ENCODE data around the gene TSPAN33. TPM values are rescaled to one million over a fixed set of nuclear protein-coding genes. Genes with fewer than 3 reads are reported as not detected.
A peak's percentile ranks its signal among the peaks of the same experiment; 100 is the strongest.

TSPAN33 gene
- total and polyA plus RNA-seq, 2 experiments from 2014 or later = 0.76 TPM; not detected in 1

GRCh38 chr7:129166745-129167144, 22.2 kb downstream of the TSPAN33 start:
- no peak overlapping the region for H3K4me2 ChIP-seq (ENCODE audit: unreplicated experiment)
- no peak for DNase-seq
- no peak for TF ChIP-seq EZH2phosphoT487 (IDR thresholded peaks at IDR 0.05; ENCODE audit: insufficient read depth, low read depth)
- TF ChIP-seq EZH2 (IDR thresholded peaks at IDR 0.05; ENCODE audit: insufficient read depth, poor library complexity, severe bottlenecking) = no peak
- no peak overlapping the region for H3K27ac ChIP-seq
- H3K4me1 ChIP-seq (ENCODE audit: insufficient read depth) = no peaks in the 10 kb centered on the region
- no peak overlapping the region for H3K9ac ChIP-seq
- H3K27me3 ChIP-seq (replicated peaks; ENCODE audit: insufficient read depth) = 0 out of 2 replicates have a peak, but pooled peaks cover 10% of the 10 kb centered on the region
- no peaks in the 10 kb centered on the region for H3K36me3 ChIP-seq (ENCODE audit: low read depth)
- no peaks in the 10 kb centered on the region for H4K20me1 ChIP-seq (ENCODE audit: insufficient read depth)
- in situ Hi-C loops (cut with MboI) = no loop called here
- H3K9me2 ChIP-seq (ENCODE audit: insufficient read depth) = no peaks in the 10 kb centered on the region
- no peak overlapping the region for H2AFZ ChIP-seq
- H3K9me3 ChIP-seq (ENCODE audit: low read depth) = no peaks in the 10 kb centered on the region
- H3F3A ChIP-seq (ENCODE audit: insufficient read depth) = no peaks in the 10 kb centered on the region
- H3K79me2 ChIP-seq (ENCODE audit: insufficient read depth) = no peaks in the 10 kb centered on the region
- no peak overlapping the region for H3K4me3 ChIP-seq
- 78 to 81% methylated on average over 4 of the region's 4 CpGs for WGBS, 2 experiments (ENCODE audit: low coverage in 1 of 2, low lambda C conversion rate in 2 of 2, missing lambda C conversion rate in 2 of 2)

- WGBS, 2 experiments (ENCODE audit: low coverage in 1 of 2, low lambda C conversion rate in 2 of 2, missing lambda C conversion rate in 2 of 2) = 80% methylated on average over 4 of the region's 4 CpGs
- Histone ChIP-seq H3K27ac (no peak overlapping the region), H2AFZ (no peak overlapping the region), H3K79me2 (ENCODE audit: insufficient read depth) (no peaks in the 10 kb centered on the region), H3K4me3 (no peak overlapping the region), H4K20me1 (ENCODE audit: insufficient read depth) (no peaks in the 10 kb centered on the region), H3K36me3 (ENCODE audit: low read depth) (no peaks in the 10 kb centered on the region), H3K4me2 (ENCODE audit: unreplicated experiment) (no peak overlapping the region), H3K9me2 (ENCODE audit: insufficient read depth) (no peaks in the 10 kb centered on the region), H3K9me3 (ENCODE audit: low read depth) (no peaks in the 10 kb centered on the region), H3F3A (ENCODE audit: insufficient read depth) (no peaks in the 10 kb centered on the region), H3K4me1 (ENCODE audit: insufficient read depth) (no peaks in the 10 kb centered on the region), H3K27me3 (replicated peaks; ENCODE audit: insufficient read depth) (0 out of 2 replicates have a peak, but pooled peaks cover 10% of the 10 kb centered on the region), H3K9ac (no peak overlapping the region)
- in situ Hi-C loops (cut with MboI) = no loop called here
- DNase-seq = no peak
- TF ChIP-seq EZH2 (IDR thresholded peaks at IDR 0.05; ENCODE audit: insufficient read depth, poor library complexity, severe bottlenecking) = no peak
- no peak for TF ChIP-seq EZH2phosphoT487 (IDR thresholded peaks at IDR 0.05; ENCODE audit: insufficient read depth, low read depth)
These were observed 23.3 kb downstream of the TSPAN33 start for GRCh38 chr7:129167817-129168216.

- in situ Hi-C loops (cut with MboI) = no loop called here
- TF ChIP-seq EZH2 (IDR thresholded peaks at IDR 0.05; ENCODE audit: insufficient read depth, poor library complexity, severe bottlenecking) (no peak), EZH2phosphoT487 (IDR thresholded peaks at IDR 0.05; ENCODE audit: insufficient read depth, low read depth) (no peak)
- H3K27me3 ChIP-seq (replicated peaks; ENCODE audit: insufficient read depth) = 0 out of 2 replicates have a peak, but pooled peaks cover 8% of the 10 kb centered on the region
- H3K79me2 ChIP-seq (ENCODE audit: insufficient read depth) = no peaks in the 10 kb centered on the region
- no peaks in the 10 kb centered on the region for H3K9me3 ChIP-seq (ENCODE audit: low read depth)
- no peak for DNase-seq
- H3K9ac ChIP-seq = no peak overlapping the region
- WGBS, 2 experiments (ENCODE audit: low coverage in 1 of 2, low lambda C conversion rate in 2 of 2, missing lambda C conversion rate in 2 of 2) = 47 to 52% methylated on average over 20 of the region's 20 CpGs
- H4K20me1 ChIP-seq (ENCODE audit: insufficient read depth) = no peaks in the 10 kb centered on the region
- H3K9me2 ChIP-seq (ENCODE audit: insufficient read depth) = no peaks in the 10 kb centered on the region
- H3K27ac ChIP-seq = no peak overlapping the region
- H3F3A ChIP-seq (ENCODE audit: insufficient read depth) = no peaks in the 10 kb centered on the region
- H3K4me1 ChIP-seq (ENCODE audit: insufficient read depth) = no peaks in the 10 kb centered on the region
- H3K4me3 ChIP-seq = peak overlapping the region; percentile 69
- H3K36me3 ChIP-seq (ENCODE audit: low read depth) = no peaks in the 10 kb centered on the region
- peak overlapping the region; percentile 85 for H2AFZ ChIP-seq
- peak overlapping the region; percentile 56 for H3K4me2 ChIP-seq (ENCODE audit: unreplicated experiment)
These were observed 23.9 kb downstream of the TSPAN33 start for GRCh38 chr7:129168231-129169021.

GRCh38 chr7:129169171-129169671, 24.7 kb downstream of the TSPAN33 start:
- Histone ChIP-seq H4K20me1 (ENCODE audit: insufficient read depth) (no peaks in the 10 kb centered on the region), H3K4me2 (ENCODE audit: unreplicated experiment) (peak overlapping the region; percentile 56), H3K9me2 (ENCODE audit: insufficient read depth) (no peaks in the 10 kb centered on the region), H3K36me3 (ENCODE audit: low read depth) (no peaks in the 10 kb centered on the region), H2AFZ (peak overlapping the region; percentile 85), H3F3A (ENCODE audit: insufficient read depth) (no peaks in the 10 kb centered on the region), H3K27me3 (replicated peaks; ENCODE audit: insufficient read depth) (0 out of 2 replicates have a peak, but pooled peaks cover 6% of the 10 kb centered on the region), H3K9ac (peak overlapping the region; percentile 33), H3K79me2 (ENCODE audit: insufficient read depth) (no peaks in the 10 kb centered on the region), H3K9me3 (ENCODE audit: low read depth) (no peaks in the 10 kb centered on the region), H3K27ac (no peak overlapping the region), H3K4me1 (ENCODE audit: insufficient read depth) (no peaks in the 10 kb centered on the region), H3K4me3 (peak overlapping the region; percentile 69)
- TF ChIP-seq EZH2 (IDR thresholded peaks at IDR 0.05; ENCODE audit: insufficient read depth, poor library complexity, severe bottlenecking) = no peak
- in situ Hi-C loops (cut with MboI) = no loop called here
- peak; percentile 61 for DNase-seq
- 5 to 7% methylated on average over 28 to 47 of the region's 47 CpGs for WGBS, 2 experiments (ENCODE audit: low coverage in 1 of 2, low lambda C conversion rate in 2 of 2, missing lambda C conversion rate in 2 of 2)

Measured in GM23248 (cell line).